Uterus (tissue), 4 donors: ENCODE measurements around the gene ITFG2. TPM values are rescaled to one million over a fixed set of nuclear protein-coding genes. Genes with fewer than 3 reads are reported as not detected.

Source experiments
- DNase-seq, 2 donors: peaks; one replicate each; pipeline ENCODE4 v3.0.0-alpha.2; 2019 to 2020
- H3K27ac ChIP-seq, 2 donors: fragments of 200-600 bp; sonication (generic); 1 replicate in 1 of 2; 2 replicates in 1 of 2; pipeline ENCODE4 v1.5.1; 2016 to 2018
- H3K27me3 ChIP-seq, 2 donors: fragments of 200-600 bp; sonication (generic); one replicate each; pipeline ENCODE4 v1.5.1; 2018 to 2019; ENCODE audit warnings: control low read depth in 1 of 2
- H3K36me3 ChIP-seq, 2 donors: fragments of 200-600 bp; sonication (generic); one replicate each; pipeline ENCODE4 v1.5.1; 2019; ENCODE audit warnings: control low read depth in 1 of 2
- H3K4me1 ChIP-seq, 2 donors: fragments of 200-600 bp; sonication (generic); one replicate each; pipeline ENCODE4 v1.5.1; 2018 to 2019; ENCODE audit warnings: control low read depth in 1 of 2
- H3K4me3 ChIP-seq, 2 donors: fragments of 200-600 bp; sonication (generic); 1 replicate in 1 of 2; 2 replicates in 1 of 2; pipeline ENCODE4 v1.5.1; 2018 to 2019; ENCODE audit warnings: mild to moderate bottlenecking in 1 of 2
- H3K9me3 ChIP-seq, 2 donors: fragments of 200-600 bp; sonication (generic); one replicate each; pipeline ENCODE4 v1.5.1; 2019; ENCODE audit warnings: control low read depth in 1 of 2
- POLR2A ChIP-seq, 2 donors: fragments of 450-650 bp; IDR thresholded peaks; one replicate each; pipeline ENCODE4 v1.6.1; 2016; ENCODE audit warnings: antibody characterized with exemption in 2 of 2, mild to moderate bottlenecking in 1 of 2, moderate library complexity in 1 of 2
- intact Hi-C: fragments of 100-400 bp; cut with DNase I; formaldehyde crosslinking; loops from one replicate; pipeline ENCODE4 v1.15.1; 2023; ENCODE audit warnings: low total_unique reads
- total RNA-seq, 4 donors: library from RNA; depleted of rRNA in 3 of 4; stranded (reverse); fragments of >200 nt in 3 of 4; gene quantifications; one replicate each; pipeline versions ENCODE4 v1.1.0 to v1.2.4, GENCODE V29; 2014 to 2023
- TF ChIP-seq, protein P1 (sequence below), 4 experiments: fragments of 200-600 bp in 2 of 4; fragments of 450-650 bp in 2 of 4; sonication (generic) in 2 of 4; IDR thresholded peaks; one replicate each; pipeline ENCODE4 v1.5.1; 2016 to 2019; ENCODE audit warnings: antibody characterized with exemption in 4 of 4, mild to moderate bottlenecking in 2 of 4, moderate library complexity in 1 of 4
- donor health status: DM: yes; HTN: yes; CAD: no.

ITFG2 gene
- total RNA-seq = 10 to 100 TPM; 30.5 to 92.6 (median 35.0) TPM

DNA sequence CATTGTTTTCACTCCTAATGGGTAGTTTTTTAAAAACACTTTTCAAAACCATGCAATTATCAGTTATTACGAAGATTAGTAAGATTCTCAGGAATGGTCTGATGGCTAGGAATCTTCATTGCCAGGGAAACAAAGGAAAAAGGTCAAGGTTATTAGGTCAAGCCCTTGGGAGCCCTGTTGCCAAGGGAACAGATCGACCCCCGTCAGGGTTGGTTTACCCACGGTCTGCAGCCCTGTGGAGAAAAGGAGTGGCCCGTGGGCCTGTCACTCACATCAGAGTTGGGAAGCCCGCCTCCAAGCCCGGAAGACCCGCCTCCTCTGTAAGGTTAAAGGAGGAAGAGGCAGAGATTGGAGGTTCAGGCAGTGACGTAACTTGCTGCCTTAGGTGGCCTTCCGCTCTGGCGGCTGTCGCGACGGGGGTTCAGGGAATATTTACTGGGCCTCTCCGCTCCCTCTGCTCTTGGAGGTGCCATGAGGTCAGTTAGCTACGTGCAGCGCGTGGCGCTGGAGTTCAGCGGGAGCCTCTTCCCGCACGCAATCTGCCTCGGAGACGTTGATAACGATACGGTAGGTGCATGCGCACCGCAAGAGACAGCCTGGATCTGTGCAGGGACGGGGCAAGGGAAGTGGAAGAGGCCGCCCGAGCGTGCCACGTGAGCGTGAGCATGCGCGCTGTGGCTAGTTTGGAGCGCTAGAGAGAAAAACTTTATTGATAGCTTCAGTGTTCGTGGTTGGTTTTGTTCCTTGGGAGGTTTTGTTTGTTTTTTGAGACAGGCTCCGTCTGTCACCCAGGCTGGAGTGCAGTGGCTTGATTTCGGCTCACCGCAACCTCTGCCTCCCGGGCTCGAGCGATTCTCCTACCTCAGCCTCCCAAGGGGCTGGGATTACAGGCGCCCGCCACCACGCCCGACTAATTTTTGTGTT lies at the start of gene ITFG2:
Gene ITFG2 (plus strand): TSS at position 379 of the 924 bp plus-strand sequence. CDS start 93 bp downstream, at position 472.
- peak; percentile 97 to 99 for DNase-seq
- H3K9me3 ChIP-seq = no peaks in the 10 kb centered on the region
- peaks cover 5 to 12% of the 10 kb centered on the region in 2 donors for H3K4me1 ChIP-seq
- intact Hi-C loops = no loop called here
- H3K4me3 ChIP-seq = peak within 1 kb of the TSS; percentile 69 to 79
- peak in 1 of 2 donors; percentile 83 for TF ChIP-seq POLR2A (IDR thresholded peaks at IDR 0.05)
- TF ChIP-seq, protein P1, sequence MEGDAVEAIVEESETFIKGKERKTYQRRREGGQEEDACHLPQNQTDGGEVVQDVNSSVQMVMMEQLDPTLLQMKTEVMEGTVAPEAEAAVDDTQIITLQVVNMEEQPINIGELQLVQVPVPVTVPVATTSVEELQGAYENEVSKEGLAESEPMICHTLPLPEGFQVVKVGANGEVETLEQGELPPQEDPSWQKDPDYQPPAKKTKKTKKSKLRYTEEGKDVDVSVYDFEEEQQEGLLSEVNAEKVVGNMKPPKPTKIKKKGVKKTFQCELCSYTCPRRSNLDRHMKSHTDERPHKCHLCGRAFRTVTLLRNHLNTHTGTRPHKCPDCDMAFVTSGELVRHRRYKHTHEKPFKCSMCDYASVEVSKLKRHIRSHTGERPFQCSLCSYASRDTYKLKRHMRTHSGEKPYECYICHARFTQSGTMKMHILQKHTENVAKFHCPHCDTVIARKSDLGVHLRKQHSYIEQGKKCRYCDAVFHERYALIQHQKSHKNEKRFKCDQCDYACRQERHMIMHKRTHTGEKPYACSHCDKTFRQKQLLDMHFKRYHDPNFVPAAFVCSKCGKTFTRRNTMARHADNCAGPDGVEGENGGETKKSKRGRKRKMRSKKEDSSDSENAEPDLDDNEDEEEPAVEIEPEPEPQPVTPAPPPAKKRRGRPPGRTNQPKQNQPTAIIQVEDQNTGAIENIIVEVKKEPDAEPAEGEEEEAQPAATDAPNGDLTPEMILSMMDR (IDR thresholded peaks at IDR 0.05) = peak in 1 of 4 experiments; percentile 34
- no peaks in the 10 kb centered on the region for H3K27me3 ChIP-seq
- H3K27ac ChIP-seq = peak within 1 kb of the TSS; percentile 85 to 92
- H3K36me3 ChIP-seq = no peaks in the 10 kb centered on the region

DNA sequence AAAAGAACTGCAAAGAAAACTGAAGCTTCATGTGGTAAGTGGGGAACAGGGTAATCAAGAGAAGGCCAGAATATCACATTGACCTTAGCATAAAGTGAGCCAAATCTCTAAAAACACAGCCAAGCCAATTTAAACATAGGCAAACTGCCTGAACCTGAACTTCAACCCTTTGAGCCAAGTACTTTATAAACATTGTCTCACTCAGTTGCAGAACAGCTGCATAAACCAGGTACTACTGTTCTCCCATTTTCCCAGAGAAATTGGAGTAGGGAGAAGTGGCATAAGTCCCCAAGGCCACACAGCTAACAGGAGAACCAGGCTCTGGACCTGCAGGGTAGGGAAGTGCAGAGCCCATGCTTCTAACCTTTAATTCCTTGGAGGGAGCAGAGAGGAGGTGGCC lies 48.1 kb upstream of the ITFG2 start:
- intact Hi-C loops = no loop called here
- Histone ChIP-seq H3K27ac (no peak overlapping the region), H3K4me1 (no peaks in the 10 kb centered on the region), H3K36me3 (no peaks in the 10 kb centered on the region), H3K4me3 (no peak overlapping the region), H3K9me3 (no peaks in the 10 kb centered on the region), H3K27me3 (no peaks in the 10 kb centered on the region)
- DNase-seq = no peak
- TF ChIP-seq, protein P1 (IDR thresholded peaks at IDR 0.05) = no peak
- no peak for TF ChIP-seq POLR2A (IDR thresholded peaks at IDR 0.05)

DNA sequence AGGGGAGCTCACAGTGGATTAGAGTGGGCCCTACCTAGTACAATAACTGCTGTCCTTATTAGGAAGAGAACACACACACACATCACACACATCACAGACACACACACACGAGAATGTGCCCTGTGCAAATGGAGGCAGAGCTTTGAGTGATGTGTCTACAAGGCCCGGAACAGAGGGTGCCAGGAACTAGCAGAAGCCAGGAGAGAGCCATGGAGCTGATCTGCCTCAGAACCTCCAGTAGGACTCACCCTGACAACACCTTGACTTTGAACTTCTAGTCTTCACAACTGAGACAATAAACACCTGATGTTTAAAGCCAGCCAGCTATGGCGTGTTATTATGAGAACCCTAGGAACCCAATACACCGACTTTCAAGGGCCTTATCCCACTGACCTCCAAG lies 47.4 kb upstream of the ITFG2 start:
- Histone ChIP-seq H3K4me3 (no peak overlapping the region), H3K9me3 (no peaks in the 10 kb centered on the region), H3K4me1 (no peaks in the 10 kb centered on the region), H3K27ac (no peak overlapping the region), H3K27me3 (no peaks in the 10 kb centered on the region), H3K36me3 (no peaks in the 10 kb centered on the region)
- no peak for DNase-seq
- intact Hi-C loops = no loop called here
- TF ChIP-seq POLR2A (IDR thresholded peaks at IDR 0.05) = no peak
- TF ChIP-seq, protein P1 (IDR thresholded peaks at IDR 0.05) = no peak

DNA sequence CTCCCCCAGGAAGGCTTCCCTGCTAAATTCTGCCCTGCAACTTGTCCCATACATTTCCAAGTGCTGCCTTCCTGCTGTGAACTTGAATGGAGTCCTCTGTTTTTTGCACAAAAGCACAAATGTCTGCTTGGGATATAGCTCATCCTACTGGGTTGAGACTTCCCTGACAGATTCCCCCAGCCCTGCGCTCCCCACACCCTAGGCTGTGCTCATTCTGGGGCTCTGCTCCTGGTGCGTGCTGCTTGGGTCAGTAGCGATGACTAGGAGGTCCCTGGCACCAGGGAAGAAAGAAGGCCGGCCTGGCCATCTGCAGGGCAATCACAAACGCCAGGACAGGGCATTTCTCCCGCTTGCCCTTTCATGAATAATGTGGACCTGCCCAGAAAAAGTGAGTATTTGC lies 46.9 kb upstream of the ITFG2 start:
- Histone ChIP-seq H3K9me3 (no peaks in the 10 kb centered on the region), H3K27me3 (no peaks in the 10 kb centered on the region), H3K27ac (no peak overlapping the region), H3K36me3 (no peaks in the 10 kb centered on the region), H3K4me3 (no peak overlapping the region), H3K4me1 (no peaks in the 10 kb centered on the region)
- intact Hi-C loops = no loop called here
- DNase-seq = no peak
- TF ChIP-seq POLR2A (IDR thresholded peaks at IDR 0.05) = no peak
- TF ChIP-seq, protein P1 (IDR thresholded peaks at IDR 0.05) = no peak

DNA sequence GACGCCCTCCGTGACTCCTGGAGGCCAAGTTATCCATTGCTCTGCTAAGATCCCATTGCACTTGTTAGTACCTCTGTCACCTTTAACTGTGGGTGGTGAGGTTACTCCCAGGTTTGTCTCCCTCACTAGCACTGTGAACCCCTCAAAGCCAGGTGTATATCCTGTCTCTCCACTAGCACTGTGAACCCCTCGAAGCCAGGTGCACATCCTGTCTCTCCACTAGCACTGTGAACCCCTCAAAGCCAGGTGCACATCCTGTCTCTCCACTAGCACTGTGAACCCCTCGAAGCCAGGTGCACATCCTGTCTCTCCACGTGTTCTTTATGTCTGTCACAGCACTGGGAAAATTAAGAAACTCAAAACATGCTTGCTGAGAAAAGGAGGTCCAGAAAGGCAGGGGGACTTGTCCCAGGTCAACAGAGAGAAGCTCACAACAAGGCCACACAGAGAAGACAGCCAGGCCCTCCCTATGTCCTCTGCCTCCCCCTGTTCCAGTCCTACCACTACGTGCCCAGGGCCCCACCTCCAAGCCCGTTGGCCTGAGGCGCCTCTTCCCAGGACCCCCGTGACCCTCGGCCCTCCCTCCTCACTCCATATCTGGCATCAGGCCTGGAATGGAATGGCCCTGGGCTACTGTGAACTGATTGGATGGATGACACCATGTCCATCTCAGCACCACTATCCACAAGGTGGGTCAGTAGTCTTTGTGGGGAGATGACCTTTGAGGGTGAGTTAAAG lies 44.1 kb upstream of the ITFG2 start:
- no peak overlapping the region for H3K27ac ChIP-seq
- no peaks in the 10 kb centered on the region for H3K27me3 ChIP-seq
- no peaks in the 10 kb centered on the region for H3K4me1 ChIP-seq
- no peaks in the 10 kb centered on the region for H3K36me3 ChIP-seq
- no peaks in the 10 kb centered on the region for H3K9me3 ChIP-seq
- TF ChIP-seq POLR2A (IDR thresholded peaks at IDR 0.05) = no peak
- TF ChIP-seq, protein P1 (IDR thresholded peaks at IDR 0.05) = no peak
- intact Hi-C loops = no loop called here
- H3K4me3 ChIP-seq = no peak overlapping the region
- no peak for DNase-seq
